ENCODE data around the gene IFIT2.
"Not testable (repeated sequence)": the region's sequence is repeated elsewhere in the genome, so short reads cannot be mapped to it uniquely, and the experiment has no call there.

The IFIT2 gene

DNA sequence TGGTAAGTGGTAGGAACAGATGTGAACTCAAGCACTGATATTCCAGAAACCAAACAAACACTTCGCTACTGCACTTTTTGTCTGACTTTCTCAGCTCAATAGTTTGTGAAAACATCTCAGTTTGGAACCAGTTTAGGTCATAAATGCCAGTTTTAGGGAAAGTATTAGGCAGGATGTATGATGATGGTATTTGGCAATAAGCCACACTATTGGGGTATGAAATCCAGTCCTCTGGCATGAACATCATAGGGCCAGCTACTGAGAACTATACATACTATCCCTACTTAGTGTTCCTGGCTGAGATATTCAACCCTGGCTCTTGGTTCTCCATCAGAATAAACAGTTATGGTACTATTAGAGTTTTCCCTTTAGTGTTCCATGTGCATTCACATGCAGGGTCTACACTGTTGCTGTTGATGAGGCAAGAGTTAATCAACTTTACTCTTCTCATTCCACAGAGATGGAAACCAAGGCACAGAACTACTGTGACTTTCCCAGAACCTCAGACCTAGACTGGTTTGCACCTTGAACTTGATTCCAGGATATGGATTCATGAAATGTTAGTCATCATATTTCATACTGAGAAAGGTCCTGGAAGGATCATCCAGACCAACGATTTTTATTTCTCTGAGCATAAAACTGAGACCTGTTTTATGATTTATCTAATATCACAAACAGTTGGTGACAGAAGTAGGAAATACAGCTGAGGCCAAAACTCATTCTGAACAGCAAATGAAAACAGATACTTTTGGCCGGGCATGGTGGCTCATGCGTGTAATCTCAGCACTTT lies 20.0 kb upstream of the IFIT2 start:
- no peak for DNase-seq

- DNase-seq: no peak
Observed at GRCh38 chr10:89283025-89283935, 18.6 kb upstream of the IFIT2 start.

DNA sequence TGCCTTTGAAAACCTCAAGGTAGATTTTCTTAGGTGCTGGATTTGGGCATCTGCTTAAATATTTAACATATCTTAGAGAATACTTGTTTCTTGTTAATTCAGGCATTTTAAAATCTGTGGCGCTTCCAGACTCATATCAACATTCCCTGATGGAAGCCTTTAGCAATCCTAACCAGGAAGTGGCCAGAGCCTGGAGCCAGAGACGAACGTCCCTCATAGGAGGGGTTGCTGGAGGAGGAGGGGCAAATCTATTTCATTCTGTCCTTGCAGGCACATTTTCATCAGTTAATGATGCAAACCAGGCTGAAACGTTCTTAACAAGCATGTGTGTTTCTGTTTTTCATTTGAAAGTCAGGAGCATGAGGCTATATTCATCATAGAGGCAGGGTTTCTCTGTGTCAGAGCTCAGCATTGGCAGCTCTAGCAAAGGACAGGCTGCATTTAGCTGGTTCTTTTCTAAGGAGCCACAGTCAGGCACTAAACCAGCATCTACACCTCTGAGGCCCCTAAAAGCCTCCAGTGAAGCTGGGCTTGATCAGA lies 17.8 kb upstream of the IFIT2 start:
- DNase-seq: no peak

GRCh38 chr10:89284711-89285110 lies 17.1 kb upstream of the IFIT2 start:
- DNase-seq: not testable (repeated sequence)

GRCh38 chr10:89285303-89285702 lies 16.5 kb upstream of the IFIT2 start:
- DNase-seq: not testable (repeated sequence)

GRCh38 chr10:89294721-89295239 lies 7.1 kb upstream of the IFIT2 start:
- DNase-seq: no peak

DNA sequence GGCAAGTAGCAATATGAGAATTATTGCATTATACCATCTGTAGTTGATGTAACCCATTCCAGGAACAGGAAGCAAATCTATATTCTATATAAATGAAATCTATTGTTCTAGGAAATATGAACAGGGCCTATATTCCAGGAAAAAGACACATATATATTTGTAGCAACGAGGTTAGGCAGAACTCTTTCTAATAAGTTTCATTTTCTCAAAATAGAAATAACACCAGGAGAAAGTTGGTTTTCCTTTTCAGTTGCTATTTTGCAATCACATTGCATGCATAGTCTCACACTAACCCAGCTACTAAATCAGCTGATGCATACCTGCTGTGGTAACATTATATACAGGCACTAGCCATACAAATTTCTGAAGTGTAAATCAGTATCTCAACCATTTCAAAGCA lies 6.2 kb upstream of the IFIT2 start:
- no peak for DNase-seq

DNA sequence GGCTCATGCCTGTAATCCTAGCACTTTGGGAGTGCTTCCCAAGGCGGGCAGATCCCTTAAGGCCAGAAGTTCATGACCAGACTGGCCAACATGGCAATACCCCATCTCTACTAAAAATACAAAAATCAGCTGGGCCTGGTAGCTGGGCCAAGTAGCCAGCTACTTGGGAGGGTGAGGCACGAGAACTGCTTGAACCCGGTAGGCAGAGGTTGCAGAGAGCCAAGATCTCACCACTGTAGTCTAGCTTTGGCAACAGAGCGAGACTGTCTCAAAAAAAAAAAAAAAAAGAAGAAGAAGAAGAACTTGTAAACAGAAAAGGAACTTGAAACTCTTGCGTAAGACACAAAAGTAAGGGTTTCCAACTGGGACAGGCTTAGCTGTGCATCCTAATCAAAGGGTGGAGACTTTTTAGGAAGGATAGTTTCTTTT lies 5.6 kb upstream of the IFIT2 start:
- DNase-seq: no peak

DNA sequence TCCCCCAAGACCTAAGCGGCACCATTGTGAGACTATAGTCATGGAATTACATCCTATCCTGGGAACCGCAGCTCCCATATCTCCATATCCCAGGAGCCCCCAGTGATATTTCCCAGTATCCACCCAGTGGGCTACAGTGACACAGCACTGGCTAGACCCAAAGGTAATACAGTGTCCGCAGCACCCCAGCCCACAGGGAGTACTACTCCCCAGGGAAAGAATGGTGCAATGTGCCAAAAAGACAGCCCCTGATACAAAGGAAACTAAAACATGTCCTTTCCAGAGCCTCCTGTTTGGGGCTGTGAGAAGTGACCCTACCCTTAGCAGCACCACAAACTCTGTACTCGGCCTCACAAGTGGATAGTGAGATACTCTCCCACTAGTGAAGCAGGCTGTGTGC lies 4.5 kb upstream of the IFIT2 start:
- DNase-seq: no peak

- no peak for DNase-seq
Observed at GRCh38 chr10:89297791-89298190, 4.1 kb upstream of the IFIT2 start.

GRCh38 chr10:89299031-89299430 lies 2.8 kb upstream of the IFIT2 start:
- DNase-seq: no peak

DNA sequence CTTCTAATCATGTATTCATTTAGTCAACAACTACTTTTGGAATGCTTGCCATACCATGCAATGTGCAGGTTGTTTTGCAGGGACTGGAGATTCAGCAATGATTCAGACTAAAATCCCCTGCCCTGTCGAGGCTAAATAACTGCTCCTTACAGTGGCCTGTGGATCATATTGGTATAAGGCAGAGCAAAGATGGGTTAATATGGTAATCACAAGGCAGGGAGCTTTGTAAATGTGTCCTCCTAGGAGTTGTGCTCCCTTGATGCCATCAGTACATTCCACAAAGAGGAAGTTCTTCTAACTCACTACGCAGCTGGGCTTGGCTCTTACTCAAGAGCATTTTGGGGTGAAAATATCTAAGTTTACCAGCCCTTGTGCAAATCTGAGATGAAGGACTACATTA lies 614 bp upstream of the IFIT2 start:
- DNase-seq: peak; percentile 4 to 15

GRCh38 chr10:89302625-89303024 lies 779 bp downstream of the IFIT2 start:
- no peak for DNase-seq

- DNase-seq: no peak
Observed at GRCh38 chr10:89303161-89303560, 1.3 kb downstream of the IFIT2 start.

- DNase-seq: no peak
Observed at GRCh38 chr10:89304026-89304425, 2.2 kb downstream of the IFIT2 start.

- no peak for DNase-seq
Observed at GRCh38 chr10:89304446-89304845, 2.6 kb downstream of the IFIT2 start.

- DNase-seq: no peak
Observed at GRCh38 chr10:89304925-89305324, 3.1 kb downstream of the IFIT2 start.

GRCh38 chr10:89305766-89306433 lies 4.1 kb downstream of the IFIT2 start:
- DNase-seq: no peak

DNA sequence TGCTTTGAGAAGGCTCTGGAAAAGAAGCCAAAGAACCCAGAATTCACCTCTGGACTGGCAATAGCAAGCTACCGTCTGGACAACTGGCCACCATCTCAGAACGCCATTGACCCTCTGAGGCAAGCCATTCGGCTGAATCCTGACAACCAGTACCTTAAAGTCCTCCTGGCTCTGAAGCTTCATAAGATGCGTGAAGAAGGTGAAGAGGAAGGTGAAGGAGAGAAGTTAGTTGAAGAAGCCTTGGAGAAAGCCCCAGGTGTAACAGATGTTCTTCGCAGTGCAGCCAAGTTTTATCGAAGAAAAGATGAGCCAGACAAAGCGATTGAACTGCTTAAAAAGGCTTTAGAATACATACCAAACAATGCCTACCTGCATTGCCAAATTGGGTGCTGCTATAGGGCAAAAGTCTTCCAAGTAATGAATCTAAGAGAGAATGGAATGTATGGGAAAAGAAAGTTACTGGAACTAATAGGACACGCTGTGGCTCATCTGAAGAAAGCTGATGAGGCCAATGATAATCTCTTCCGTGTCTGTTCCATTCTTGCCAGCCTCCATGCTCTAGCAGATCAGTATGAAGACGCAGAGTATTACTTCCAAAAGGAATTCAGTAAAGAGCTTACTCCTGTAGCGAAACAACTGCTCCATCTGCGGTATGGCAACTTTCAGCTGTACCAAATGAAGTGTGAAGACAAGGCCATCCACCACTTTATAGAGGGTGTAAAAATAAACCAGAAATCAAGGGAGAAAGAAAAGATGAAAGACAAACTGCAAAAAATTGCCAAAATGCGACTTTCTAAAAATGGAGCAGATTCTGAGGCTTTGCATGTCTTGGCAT lies 4.8 kb downstream of the IFIT2 start:
- no peak for DNase-seq

DNA sequence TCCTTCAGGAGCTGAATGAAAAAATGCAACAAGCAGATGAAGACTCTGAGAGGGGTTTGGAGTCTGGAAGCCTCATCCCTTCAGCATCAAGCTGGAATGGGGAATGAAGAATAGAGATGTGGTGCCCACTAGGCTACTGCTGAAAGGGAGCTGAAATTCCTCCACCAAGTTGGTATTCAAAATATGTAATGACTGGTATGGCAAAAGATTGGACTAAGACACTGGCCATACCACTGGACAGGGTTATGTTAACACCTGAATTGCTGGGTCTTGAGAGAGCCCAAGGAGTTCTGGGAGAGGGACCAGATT lies 5.4 kb downstream of the IFIT2 start:
- DNase-seq: no peak

DNA sequence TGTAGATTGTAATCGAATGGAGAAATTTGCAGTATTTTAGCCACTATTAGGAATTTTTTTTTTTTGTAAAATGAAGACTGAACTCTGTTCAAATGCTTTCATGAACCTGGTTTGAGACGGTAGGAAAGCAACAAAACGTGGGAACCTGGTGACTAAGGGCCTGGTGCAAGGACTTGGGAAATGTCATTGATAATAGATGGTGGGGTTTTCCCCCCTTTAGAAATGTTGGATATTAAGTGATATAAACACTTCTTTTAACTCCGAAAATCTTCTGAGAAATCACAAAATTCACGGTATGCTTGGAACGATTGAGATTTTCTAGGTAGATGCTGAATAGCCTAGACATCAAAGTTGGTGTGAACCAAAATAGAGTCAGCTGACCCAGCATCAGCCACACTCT lies 6.4 kb downstream of the IFIT2 start:
- DNase-seq: no peak

GRCh38 chr10:89308736-89309135 lies 6.9 kb downstream of the IFIT2 start:
- no peak for DNase-seq
